ENCODE measurements around the gene OR14C36. TPM values are rescaled to one million over a fixed set of nuclear protein-coding genes. Genes with fewer than 3 reads are reported as not detected.

OR14C36 gene
- total RNA-seq, 2 donors from 2014 or later = not detected

DNA sequence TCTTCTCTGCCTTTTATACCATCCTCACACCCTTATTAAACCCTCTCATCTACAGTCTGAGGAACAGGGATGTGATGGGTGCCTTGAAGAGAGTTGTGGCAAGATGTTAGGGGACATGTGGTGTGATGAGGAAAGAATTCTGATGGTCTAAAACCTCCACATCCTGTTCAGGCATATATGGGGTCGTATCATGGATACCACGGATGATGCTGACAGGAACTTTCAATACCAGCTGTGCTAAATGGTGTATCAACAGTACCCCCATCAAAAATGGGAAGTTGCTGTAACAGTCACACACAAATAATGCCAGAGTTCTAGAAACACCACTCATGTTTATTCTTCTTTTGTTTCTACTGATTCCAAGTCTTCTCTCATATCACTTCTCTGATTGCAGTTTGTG lies 39.9 kb downstream of the OR14C36 start:
- Histone ChIP-seq H3K27ac (no peak overlapping the region), H3K9me3 (no peaks in the 10 kb centered on the region), H3K4me1 (ENCODE audit: control insufficient read depth in 1 of 2, low read depth in 2 of 2) (no peaks in the 10 kb centered on the region), H3K36me3 (no peaks in the 10 kb centered on the region), H3K27me3 (replicated peaks; ENCODE audit: insufficient read depth) (no peaks in the 10 kb centered on the region), H3K4me3 (no peak overlapping the region)
- TF ChIP-seq, protein P1, sequence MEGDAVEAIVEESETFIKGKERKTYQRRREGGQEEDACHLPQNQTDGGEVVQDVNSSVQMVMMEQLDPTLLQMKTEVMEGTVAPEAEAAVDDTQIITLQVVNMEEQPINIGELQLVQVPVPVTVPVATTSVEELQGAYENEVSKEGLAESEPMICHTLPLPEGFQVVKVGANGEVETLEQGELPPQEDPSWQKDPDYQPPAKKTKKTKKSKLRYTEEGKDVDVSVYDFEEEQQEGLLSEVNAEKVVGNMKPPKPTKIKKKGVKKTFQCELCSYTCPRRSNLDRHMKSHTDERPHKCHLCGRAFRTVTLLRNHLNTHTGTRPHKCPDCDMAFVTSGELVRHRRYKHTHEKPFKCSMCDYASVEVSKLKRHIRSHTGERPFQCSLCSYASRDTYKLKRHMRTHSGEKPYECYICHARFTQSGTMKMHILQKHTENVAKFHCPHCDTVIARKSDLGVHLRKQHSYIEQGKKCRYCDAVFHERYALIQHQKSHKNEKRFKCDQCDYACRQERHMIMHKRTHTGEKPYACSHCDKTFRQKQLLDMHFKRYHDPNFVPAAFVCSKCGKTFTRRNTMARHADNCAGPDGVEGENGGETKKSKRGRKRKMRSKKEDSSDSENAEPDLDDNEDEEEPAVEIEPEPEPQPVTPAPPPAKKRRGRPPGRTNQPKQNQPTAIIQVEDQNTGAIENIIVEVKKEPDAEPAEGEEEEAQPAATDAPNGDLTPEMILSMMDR (IDR thresholded peaks at IDR 0.05) = no peak
- DNase-seq (ENCODE audit: low spot score) (no peak), ATAC-seq (ENCODE audit: insufficient number of reproducible peaks, low FRiP score, low read depth) (no peak)

DNA sequence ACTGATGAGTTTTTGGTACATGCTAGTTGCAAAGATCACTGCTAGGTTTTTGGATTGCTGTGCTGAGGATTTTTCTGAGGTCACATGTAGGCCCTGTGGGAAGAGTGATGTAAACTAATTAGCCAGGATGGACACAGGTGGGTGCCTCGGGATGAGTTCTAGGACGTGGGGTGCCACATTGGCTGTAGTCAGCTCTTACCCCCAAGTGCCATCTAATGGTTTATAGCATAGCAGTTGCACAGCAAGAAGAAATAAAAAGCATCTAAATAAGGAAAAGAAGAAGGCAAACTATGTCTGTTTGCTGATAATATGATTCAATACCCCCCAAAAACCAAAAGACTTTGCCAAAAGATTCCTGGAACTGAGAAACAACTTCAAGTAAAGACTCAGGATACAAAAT lies 44.5 kb downstream of the OR14C36 start:
- Histone ChIP-seq H3K9me3 (no peaks in the 10 kb centered on the region), H3K27ac (no peak overlapping the region), H3K36me3 (no peaks in the 10 kb centered on the region), H3K4me3 (no peak overlapping the region), H3K4me1 (ENCODE audit: control insufficient read depth in 1 of 2, low read depth in 2 of 2) (no peaks in the 10 kb centered on the region), H3K27me3 (replicated peaks; ENCODE audit: insufficient read depth) (no peaks in the 10 kb centered on the region)
- ATAC-seq (ENCODE audit: insufficient number of reproducible peaks, low FRiP score, low read depth) = no peak
- DNase-seq (ENCODE audit: low spot score) = no peak
- TF ChIP-seq, protein P1 (IDR thresholded peaks at IDR 0.05) = no peak

Other genes with a start within 250 kb of the OR14C36 start
- not detected for gene OR2M5, start 203.6 kb upstream of the OR14C36 start, total RNA-seq
- gene OR2M2, start 174.0 kb upstream of the OR14C36 start, total RNA-seq = not detected
- gene OR2M3, start 151.5 kb upstream of the OR14C36 start, total RNA-seq = not detected
- gene OR2M4, start 117.4 kb upstream of the OR14C36 start, total RNA-seq = not detected
- gene OR2T33, start 70.8 kb upstream of the OR14C36 start, total RNA-seq = not detected
- not detected for gene OR2T12, start 45.4 kb upstream of the OR14C36 start, total RNA-seq
- not detected for gene OR2M7, start 24.2 kb upstream of the OR14C36 start, total RNA-seq
- gene OR2T4, start 12.9 kb downstream of the OR14C36 start, total RNA-seq = not detected
- gene OR2T6, start 27.0 kb downstream of the OR14C36 start, total RNA-seq = not detected
- gene OR2T1, start 54.3 kb downstream of the OR14C36 start, total RNA-seq = not detected
- gene OR2T2, start 96.9 kb downstream of the OR14C36 start, total RNA-seq = not detected
- gene OR2T3, start 124.6 kb downstream of the OR14C36 start, total RNA-seq = not detected
- not detected for gene OR2T5, start 139.8 kb downstream of the OR14C36 start, total RNA-seq
- gene OR2G6, start 159.3 kb downstream of the OR14C36 start, total RNA-seq = not detected
- gene OR2T29, start 214.0 kb downstream of the OR14C36 start, total RNA-seq = not detected
- not detected for gene OR2T34, start 226.0 kb downstream of the OR14C36 start, total RNA-seq
- not detected for gene OR2T10, start 248.9 kb downstream of the OR14C36 start, total RNA-seq

Measured in thoracic aorta (tissue), 2 donors.